Ishikawa (cell line): ENCODE measurements around the gene CACNA2D4.

Source experiments
- EP300 ChIP-seq: IDR thresholded peaks from 2 replicates; pipeline ENCODE4 v1.6.1; 2012; ENCODE audit warnings: borderline replicate concordance
- MAX ChIP-seq: IDR thresholded peaks from 2 replicates; pipeline ENCODE4 v1.6.1; 2012
- TAF1 ChIP-seq: IDR thresholded peaks from 2 replicates; pipeline ENCODE4 v1.6.1; 2012; ENCODE audit warnings: low read depth, mild to moderate bottlenecking
- YY1 ChIP-seq: IDR thresholded peaks from 2 replicates; pipeline ENCODE4 v1.6.1; 2012; ENCODE audit warnings: low read depth

GRCh38 chr12:1937481-1938224, 19.2 kb upstream of the CACNA2D4 start:
- no peak for TF ChIP-seq YY1
- no peak for TF ChIP-seq TAF1
- TF ChIP-seq EP300: no peak
- TF ChIP-seq MAX: no peak
